BE2C (cell line): ENCODE data around the gene RPL39L. TPM values are rescaled to one million over a fixed set of nuclear protein-coding genes. Genes with fewer than 3 reads are reported as not detected.

Experiments used
- DNase-seq: peaks from one replicate; pipeline ENCODE4 v3.0.0-alpha.2; 2020
- H3K27me3 ChIP-seq: fragments of 250-450 bp; sonication (Bioruptor Pico); 2 replicates; pipeline ENCODE4 v1.5.1; 2020; ENCODE audit warnings: mild to moderate bottlenecking
- H3K36me3 ChIP-seq: fragments of 250-450 bp; sonication (Bioruptor Pico); 2 replicates; pipeline ENCODE4 v1.5.1; 2020; ENCODE audit warnings: mild to moderate bottlenecking
- H3K4me1 ChIP-seq: fragments of 250-450 bp; sonication (Bioruptor Pico); 2 replicates; pipeline ENCODE4 v1.5.1; 2020
- H3K4me3 ChIP-seq: 2 replicates; pipeline ENCODE4 v1.5.1; 2011; ENCODE audit warnings: low read depth, low read length
- H3K9me3 ChIP-seq: fragments of 250-450 bp; sonication (Bioruptor Pico); 2 replicates; pipeline ENCODE4 v1.5.1; 2020
- polyA plus RNA-seq: library from polyadenylated mRNA; unstranded; fragments of >200 nt; gene quantifications from one replicate; pipeline ENCODE4 v1.2.1, GENCODE V29; 2012; ENCODE audit warnings: low read depth, missing spikeins; ENCODE audit not compliant: insufficient read length, insufficient read depth
- TF ChIP-seq, protein P1 (sequence below): IDR thresholded peaks from 2 replicates; pipeline ENCODE4 v1.5.1; 2012; ENCODE audit warnings: mild to moderate bottlenecking, low read depth, low read length

Gene RPL39L
- 21.9 TPM for polyA plus RNA-seq

DNA sequence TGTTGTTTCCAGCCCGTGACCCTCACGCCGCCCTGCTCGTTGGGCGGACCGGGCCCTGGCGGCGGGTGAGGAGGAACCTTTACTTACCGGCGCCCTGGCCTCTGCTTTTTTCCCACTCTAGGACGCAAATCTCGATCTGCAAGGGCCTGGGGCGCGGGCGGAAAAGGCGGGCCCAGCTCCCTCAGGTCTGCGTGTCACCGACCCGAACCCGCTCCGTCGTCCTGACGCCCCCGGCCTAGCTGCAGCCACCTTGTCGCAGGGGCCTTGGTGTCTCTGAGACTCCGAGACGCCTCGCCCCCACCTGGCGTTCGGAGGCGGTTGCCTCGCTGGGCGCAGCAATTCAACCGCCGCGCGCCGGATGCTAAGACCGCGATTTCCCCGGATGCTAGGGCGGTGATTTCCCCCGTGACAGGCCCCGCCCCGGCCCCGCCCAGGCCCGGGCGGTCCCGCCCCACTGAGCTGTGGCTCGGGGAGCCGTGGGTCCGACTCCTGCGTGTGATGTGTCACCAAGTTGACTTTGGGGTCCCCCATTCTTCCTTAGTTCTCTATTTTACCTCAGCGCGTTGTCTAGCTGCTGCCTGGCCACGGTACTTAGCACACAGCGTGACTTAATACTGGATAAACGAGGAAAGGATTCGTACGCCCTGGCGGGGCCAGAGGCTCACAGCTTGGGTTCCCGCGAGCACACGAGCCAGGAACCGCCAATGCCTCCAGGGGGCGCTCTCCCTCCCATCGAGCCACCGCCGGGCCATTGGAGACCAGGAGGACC, at the start of gene RPL39L:
RPL39L (minus strand) TSS at position 371 of the 769 bp plus-strand sequence. CDS start 18,196 bp downstream, outside the sequence.
- peak; percentile 93 for DNase-seq
- no peaks in the 10 kb centered on the region for H3K9me3 ChIP-seq

DNA sequence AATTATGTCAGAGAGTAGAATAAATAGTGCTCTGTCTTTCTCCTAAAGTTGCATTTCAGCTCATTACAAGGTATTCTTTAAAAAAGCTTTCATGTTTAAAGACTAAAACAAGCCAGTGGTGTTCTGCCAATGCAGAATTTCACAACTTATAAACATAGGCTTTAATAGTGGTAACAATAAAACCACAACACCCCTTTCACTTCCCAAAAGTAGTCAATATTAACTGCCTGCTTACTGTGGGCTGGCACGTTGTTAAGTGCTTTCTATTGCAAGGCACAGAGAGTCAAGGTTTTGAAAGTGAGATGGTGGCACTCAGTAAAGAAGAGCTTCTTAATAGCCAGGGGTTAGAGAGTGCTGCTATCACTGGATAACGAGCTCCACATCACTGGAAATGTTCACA, 49.6 kb upstream of the RPL39L start:
- Histone ChIP-seq H3K4me1 (no peaks in the 10 kb centered on the region), H3K36me3 (no peaks in the 10 kb centered on the region), H3K27me3 (no peaks in the 10 kb centered on the region), H3K9me3 (no peaks in the 10 kb centered on the region), H3K4me3 (no peak overlapping the region)
- DNase-seq, result no peak
- TF ChIP-seq, protein P1, sequence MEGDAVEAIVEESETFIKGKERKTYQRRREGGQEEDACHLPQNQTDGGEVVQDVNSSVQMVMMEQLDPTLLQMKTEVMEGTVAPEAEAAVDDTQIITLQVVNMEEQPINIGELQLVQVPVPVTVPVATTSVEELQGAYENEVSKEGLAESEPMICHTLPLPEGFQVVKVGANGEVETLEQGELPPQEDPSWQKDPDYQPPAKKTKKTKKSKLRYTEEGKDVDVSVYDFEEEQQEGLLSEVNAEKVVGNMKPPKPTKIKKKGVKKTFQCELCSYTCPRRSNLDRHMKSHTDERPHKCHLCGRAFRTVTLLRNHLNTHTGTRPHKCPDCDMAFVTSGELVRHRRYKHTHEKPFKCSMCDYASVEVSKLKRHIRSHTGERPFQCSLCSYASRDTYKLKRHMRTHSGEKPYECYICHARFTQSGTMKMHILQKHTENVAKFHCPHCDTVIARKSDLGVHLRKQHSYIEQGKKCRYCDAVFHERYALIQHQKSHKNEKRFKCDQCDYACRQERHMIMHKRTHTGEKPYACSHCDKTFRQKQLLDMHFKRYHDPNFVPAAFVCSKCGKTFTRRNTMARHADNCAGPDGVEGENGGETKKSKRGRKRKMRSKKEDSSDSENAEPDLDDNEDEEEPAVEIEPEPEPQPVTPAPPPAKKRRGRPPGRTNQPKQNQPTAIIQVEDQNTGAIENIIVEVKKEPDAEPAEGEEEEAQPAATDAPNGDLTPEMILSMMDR, result no peak

More for the DNA sequence above, at the start of gene RPL39L:
- H3K4me1 ChIP-seq, result no peaks in the 10 kb centered on the region
- H3K4me3 ChIP-seq, result peak within 1 kb of the TSS; percentile 70
- TF ChIP-seq, protein P1, result peak; percentile 96
- H3K27me3 ChIP-seq, result no peaks in the 10 kb centered on the region
- no peaks in the 10 kb centered on the region for H3K36me3 ChIP-seq

DNA sequence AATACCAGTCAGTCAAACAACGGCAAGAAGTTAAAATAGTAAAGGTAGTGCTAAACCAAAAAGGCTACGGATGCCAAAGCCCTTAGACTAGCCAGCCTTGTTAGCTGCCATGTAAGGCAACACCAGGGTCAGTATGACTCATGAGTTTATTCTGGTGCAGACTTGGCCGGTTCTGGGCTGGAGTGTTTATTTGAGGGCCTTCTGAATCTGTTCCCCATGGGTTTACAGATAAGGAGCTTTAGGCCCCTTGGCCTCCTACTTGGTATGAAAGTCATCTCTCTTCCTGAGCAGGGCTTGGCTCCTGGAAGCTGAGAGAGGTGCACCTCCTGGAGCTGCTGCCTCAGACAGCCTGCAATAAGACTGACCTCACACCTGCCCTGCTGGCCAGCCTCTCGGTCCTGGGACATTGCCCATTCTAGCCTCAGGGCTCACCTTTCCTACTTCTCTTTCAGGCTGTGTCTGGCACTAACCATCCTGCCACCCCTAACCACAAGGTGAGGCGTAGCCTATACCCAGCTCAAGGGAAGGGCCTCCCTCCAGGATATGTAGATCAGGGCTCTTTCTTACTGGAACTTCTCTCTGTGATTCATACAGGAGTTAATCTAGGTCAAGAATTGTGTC, 47.6 kb upstream of the RPL39L start:
- peaks cover 14% of the 10 kb centered on the region for H3K27me3 ChIP-seq
- no peak for DNase-seq
- no peaks in the 10 kb centered on the region for H3K9me3 ChIP-seq
- no peak overlapping the region for H3K4me3 ChIP-seq
- TF ChIP-seq, protein P1, result no peak
- no peaks in the 10 kb centered on the region for H3K36me3 ChIP-seq
- no peaks in the 10 kb centered on the region for H3K4me1 ChIP-seq

DNA sequence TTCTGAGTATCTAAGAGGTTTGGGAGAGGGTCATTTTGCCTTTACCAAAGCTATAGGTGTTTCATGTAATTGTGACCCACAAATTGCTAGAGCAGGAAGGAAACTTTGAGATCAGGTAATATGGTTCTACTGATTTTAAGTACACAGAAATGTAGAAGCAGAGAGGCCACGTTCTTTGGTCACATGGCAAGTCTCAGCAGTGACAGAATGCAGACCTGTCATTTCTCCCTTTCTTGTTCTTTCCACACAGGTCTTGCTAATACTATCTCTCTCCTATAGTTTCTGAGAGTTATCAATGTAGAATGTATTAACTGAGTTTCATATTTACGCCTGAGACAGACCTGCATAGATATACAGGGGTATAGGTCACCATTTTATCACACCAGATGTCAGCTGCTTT, 47.1 kb upstream of the RPL39L start:
- H3K9me3 ChIP-seq, result no peaks in the 10 kb centered on the region
- DNase-seq, result no peak
- no peak overlapping the region for H3K4me3 ChIP-seq
- H3K36me3 ChIP-seq, result no peaks in the 10 kb centered on the region
- TF ChIP-seq, protein P1, result no peak
- no peaks in the 10 kb centered on the region for H3K4me1 ChIP-seq
- H3K27me3 ChIP-seq, result peaks cover 14% of the 10 kb centered on the region

DNA sequence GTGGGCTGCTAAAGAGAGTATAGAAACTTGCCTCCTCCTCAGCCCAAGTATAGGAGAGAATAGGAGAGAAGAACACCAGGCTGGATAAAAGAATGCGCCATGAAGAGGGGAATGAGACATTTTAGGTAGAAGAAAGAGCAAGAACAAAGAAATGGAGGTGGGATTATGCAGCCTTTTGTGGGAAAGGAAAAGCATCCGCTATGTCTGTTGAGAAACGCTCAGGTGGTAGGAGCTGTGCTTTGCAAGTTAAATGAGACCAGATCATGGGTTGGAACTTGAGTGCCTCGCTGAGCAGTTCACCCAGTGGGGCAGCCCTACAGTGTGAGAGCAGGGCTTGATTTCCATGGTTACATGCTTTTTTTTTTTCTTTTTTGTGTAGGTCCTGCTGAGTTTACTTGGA, 46.5 kb upstream of the RPL39L start:
- H3K4me1 ChIP-seq, result no peaks in the 10 kb centered on the region
- H3K36me3 ChIP-seq, result no peaks in the 10 kb centered on the region
- H3K27me3 ChIP-seq, result peaks cover 14% of the 10 kb centered on the region
- DNase-seq, result no peak
- TF ChIP-seq, protein P1, result no peak
- no peak overlapping the region for H3K4me3 ChIP-seq
- no peaks in the 10 kb centered on the region for H3K9me3 ChIP-seq

DNA sequence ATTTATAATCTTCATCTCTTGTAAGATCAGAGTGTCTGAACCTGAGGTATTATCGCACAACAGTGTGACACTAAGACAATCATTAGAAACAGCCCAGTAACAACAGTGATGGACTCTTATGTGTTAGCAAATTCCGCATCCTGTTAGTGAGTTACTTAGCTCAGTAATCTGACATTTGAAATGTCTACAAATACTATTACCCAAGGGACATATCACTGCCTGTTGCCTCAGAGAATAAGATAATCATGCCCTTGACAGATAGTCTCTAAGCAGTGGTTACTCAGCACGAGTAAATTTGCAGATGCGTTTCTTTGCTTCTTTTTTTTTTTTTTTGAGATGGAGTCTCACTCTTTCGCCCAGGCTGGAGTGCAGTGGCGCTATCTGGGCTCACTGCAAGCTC, 44.6 kb upstream of the RPL39L start:
- no peak for DNase-seq
- TF ChIP-seq, protein P1, result no peak
- Histone ChIP-seq H3K36me3 (no peaks in the 10 kb centered on the region), H3K4me1 (no peaks in the 10 kb centered on the region), H3K27me3 (peaks cover 17% of the 10 kb centered on the region), H3K4me3 (no peak overlapping the region), H3K9me3 (no peaks in the 10 kb centered on the region)
